Measurements from ENCODE around the gene C14orf132.

- TF ChIP-seq CTCF (IDR thresholded peaks at IDR 0.05) (no peak), POLR2A (IDR thresholded peaks at IDR 0.05) (no peak), EP300 (IDR thresholded peaks at IDR 0.05; ENCODE audit: low read depth) (no peak), POLR2AphosphoS5 (IDR thresholded peaks at IDR 0.05) (no peak)
These were observed 17.6 kb downstream of the C14orf132 start for GRCh38 chr14:96056509-96057422.

Data from transverse colon (tissue), 4 donors.